Measurements from ENCODE around the gene ARHGAP30.
A peak's percentile ranks its signal among the peaks of the same experiment; 100 is the strongest.

ARHGAP30 gene

GRCh38 chr1:161069731-161070270 is at the start of gene ARHGAP30:
ARHGAP30 (minus strand) TSS chr1:161069891; CDS start chr1:161069624, 267 bp downstream.
- no peak for TF ChIP-seq CEBPB (IDR thresholded peaks at IDR 0.05)
- TF ChIP-seq MAX (IDR thresholded peaks at IDR 0.05) = no peak
- no peak for TF ChIP-seq RAD21 (IDR thresholded peaks at IDR 0.05; ENCODE audit: low read depth)
- TF ChIP-seq TEAD4 (IDR thresholded peaks at IDR 0.05) = no peak
- no peak for TF ChIP-seq NFIC (IDR thresholded peaks at IDR 0.05)
- no peak for TF ChIP-seq YY1 (IDR thresholded peaks at IDR 0.05; ENCODE audit: low read depth)
- no peak for TF ChIP-seq TCF12 (IDR thresholded peaks at IDR 0.05; ENCODE audit: low read depth)
- no peak for TF ChIP-seq EP300 (IDR thresholded peaks at IDR 0.05; ENCODE audit: borderline replicate concordance)
- TF ChIP-seq USF1 (IDR thresholded peaks at IDR 0.05) = no peak

GRCh38 chr1:161117759-161118581 is 48.3 kb upstream of the ARHGAP30 start, which contains the start of the genes NIT1 and PFDN2:
NIT1 (plus strand) TSS chr1:161118105; CDS start chr1:161118177, 72 bp downstream.
PFDN2 (minus strand) TSS chr1:161118037; CDS start chr1:161118026, 11 bp downstream.
- TF ChIP-seq TEAD4 (IDR thresholded peaks at IDR 0.05) (peak; percentile 16; the same call in 1 of the 2 replicates), YY1 (IDR thresholded peaks at IDR 0.05; ENCODE audit: low read depth) (peak; percentile 97), EGR1 (IDR thresholded peaks at IDR 0.05) (peak; percentile 90), CREB1 (IDR thresholded peaks at IDR 0.05; ENCODE audit: low read depth) (peak; percentile 75), USF1 (IDR thresholded peaks at IDR 0.05) (no peak), CEBPB (IDR thresholded peaks at IDR 0.05) (no peak), TCF12 (IDR thresholded peaks at IDR 0.05; ENCODE audit: low read depth) (peak; percentile 63; the same call in 1 of the 2 replicates), MAX (IDR thresholded peaks at IDR 0.05) (peak; percentile 50; the same call in 1 of the 2 replicates), TAF1 (IDR thresholded peaks at IDR 0.05; ENCODE audit: low read depth) (peak; percentile 98)

- TF ChIP-seq TAF1 (IDR thresholded peaks at IDR 0.05; ENCODE audit: low read depth) (no peak), CEBPB (IDR thresholded peaks at IDR 0.05) (peak; percentile 57), RAD21 (IDR thresholded peaks at IDR 0.05; ENCODE audit: low read depth) (no peak), TEAD4 (IDR thresholded peaks at IDR 0.05) (peak; percentile 37; the same call in 1 of the 2 replicates), EP300 (IDR thresholded peaks at IDR 0.05; ENCODE audit: borderline replicate concordance) (peak; percentile 28; the same call in 1 of the 2 replicates), EGR1 (IDR thresholded peaks at IDR 0.05) (0 out of 2 replicates have a peak, but pooled peaks have one; percentile 19), ZBTB7A (IDR thresholded peaks at IDR 0.05; ENCODE audit: low read depth) (no peak), MAX (IDR thresholded peaks at IDR 0.05) (no peak), TCF12 (IDR thresholded peaks at IDR 0.05; ENCODE audit: low read depth) (peak; percentile 49; the same call in 1 of the 2 replicates), REST (IDR thresholded peaks at IDR 0.05; ENCODE audit: low read depth) (no peak), CREB1 (IDR thresholded peaks at IDR 0.05; ENCODE audit: low read depth) (no peak), NFIC (IDR thresholded peaks at IDR 0.05) (peak; percentile 49; the same call in 1 of the 2 replicates)
These were observed 45.5 kb upstream of the ARHGAP30 start for GRCh38 chr1:161115132-161115711.

GRCh38 chr1:161114556-161114955 is 44.9 kb upstream of the ARHGAP30 start:
- TF ChIP-seq CREB1 (IDR thresholded peaks at IDR 0.05; ENCODE audit: low read depth) (no peak), USF1 (IDR thresholded peaks at IDR 0.05) (no peak), EGR1 (IDR thresholded peaks at IDR 0.05) (no peak), REST (IDR thresholded peaks at IDR 0.05; ENCODE audit: low read depth) (no peak), TAF1 (IDR thresholded peaks at IDR 0.05; ENCODE audit: low read depth) (no peak), NFIC (IDR thresholded peaks at IDR 0.05) (no peak), YY1 (IDR thresholded peaks at IDR 0.05; ENCODE audit: low read depth) (no peak), MAX (IDR thresholded peaks at IDR 0.05) (no peak), CEBPB (IDR thresholded peaks at IDR 0.05) (no peak), TEAD4 (IDR thresholded peaks at IDR 0.05) (no peak), FOXM1 (IDR thresholded peaks at IDR 0.05; ENCODE audit: borderline replicate concordance, low read depth) (no peak), EP300 (IDR thresholded peaks at IDR 0.05; ENCODE audit: borderline replicate concordance) (no peak), RAD21 (IDR thresholded peaks at IDR 0.05; ENCODE audit: low read depth) (no peak), ZBTB7A (IDR thresholded peaks at IDR 0.05; ENCODE audit: low read depth) (no peak), TCF12 (IDR thresholded peaks at IDR 0.05; ENCODE audit: low read depth) (no peak)

All from Ishikawa (cell line).